IMR-90 (cell line): ENCODE results near the gene MRPL45. TPM values are rescaled to one million over a fixed set of nuclear protein-coding genes. Genes with fewer than 3 reads are reported as not detected.
"Not testable (repeated sequence)": the region's sequence is repeated elsewhere in the genome, so short reads cannot be mapped to it uniquely, and the experiment has no call there.

Experiments used
- ATAC-seq: fragments of 200-7000 bp; cut with Tn5 transposase; 2 replicates; pipeline ENCODE4 v1.9.1; 2020; ENCODE audit warnings: low read depth, mild to moderate bottlenecking, moderate library complexity
- BruUV-seq: library from RNA; stranded (reverse); fragments of 400-500 nt; replicated peaks from 2 replicates; lab custom pipeline; 2021; lab: Mats Ljungman, UMichigan
- CTCF ChIA-PET: fragments of 300-600 bp; formaldehyde crosslinking; extraction: SDS; loops from one replicate; lab custom pipeline; 2021; ENCODE audit warnings: antibody characterized with exemption; lab: Yijun Ruan, JAX
- POLR2A ChIA-PET: fragments of 300-600 bp; sonication (Branson Sonifier 250); formaldehyde crosslinking; loops from one replicate; lab custom pipeline; 2022; ENCODE audit warnings: antibody characterized with exemption; ENCODE audit not compliant: unreplicated experiment; lab: Charles Lee
- DNase-seq: peaks from one replicate; pipeline ENCODE4 v3.0.0; 2013
- H2AFZ ChIP-seq: replicated peaks from 2 replicates; pipeline ENCODE3; 2013; ENCODE audit warnings: low read length, mild to moderate bottlenecking; ENCODE audit not compliant: poor library complexity
- H2AK5ac ChIP-seq: 2 replicates; pipeline ENCODE4 v1.6.1; 2013; ENCODE audit warnings: low read depth, low read length, inconsistent platforms
- H2AK9ac ChIP-seq: replicated peaks from 2 replicates; pipeline ENCODE3; 2013; ENCODE audit warnings: mild to moderate bottlenecking, low read depth, low read length, moderate library complexity; ENCODE audit not compliant: poor library complexity
- H2BK120ac ChIP-seq: 2 replicates; pipeline ENCODE4 v1.6.1; 2013; ENCODE audit warnings: low read depth, low read length, inconsistent platforms
- H2BK15ac ChIP-seq: 3 replicates; pipeline ENCODE4 v1.6.1; 2013; ENCODE audit warnings: low read depth, low read length, inconsistent platforms
- H2BK20ac ChIP-seq: 2 replicates; pipeline ENCODE4 v1.6.1; 2013; ENCODE audit warnings: low read depth, mild to moderate bottlenecking, inconsistent platforms, low read length, moderate library complexity
- H2BK5ac ChIP-seq: 2 replicates; pipeline ENCODE4 v1.6.1; 2013; ENCODE audit warnings: mild to moderate bottlenecking, low read depth, low read length, inconsistent platforms; ENCODE audit not compliant: poor library complexity, severe bottlenecking
- H3K14ac ChIP-seq: replicated peaks from 2 replicates; pipeline ENCODE4 v1.6.1; 2013; ENCODE audit warnings: low read depth, low read length, inconsistent platforms
- H3K18ac ChIP-seq: 2 replicates; pipeline ENCODE4 v1.6.1; 2013; ENCODE audit warnings: low read depth, low read length, control low read depth
- H3K23ac ChIP-seq: 2 replicates; pipeline ENCODE4 v1.6.1; 2013; ENCODE audit warnings: low read depth, low read length, inconsistent platforms
- H3K27ac ChIP-seq: 2 replicates; pipeline ENCODE4 v1.5.1; 2013; ENCODE audit warnings: mild to moderate bottlenecking, control low read depth, low read length; ENCODE audit not compliant: insufficient read depth
- H3K27me3 ChIP-seq: 2 replicates; pipeline ENCODE4 v1.6.1; 2013; ENCODE audit warnings: low read length; ENCODE audit not compliant: control insufficient read depth, insufficient read depth
- H3K36me3 ChIP-seq: 2 replicates; pipeline ENCODE4 v1.6.1; 2013; ENCODE audit warnings: low read length, mixed read lengths; ENCODE audit not compliant: control insufficient read depth, insufficient read depth
- H3K4ac ChIP-seq: 2 replicates; pipeline ENCODE4 v1.6.1; 2013; ENCODE audit warnings: low read depth, low read length, inconsistent platforms
- H3K4me1 ChIP-seq: 2 replicates; pipeline ENCODE4 v1.6.1; 2013; ENCODE audit warnings: low read length, mixed read lengths; ENCODE audit not compliant: control insufficient read depth, insufficient read depth
- H3K4me2 ChIP-seq: 2 replicates; pipeline ENCODE4 v1.6.1; 2013; ENCODE audit warnings: low read depth, mild to moderate bottlenecking, control low read depth, low read length, moderate library complexity
- H3K4me3 ChIP-seq: 2 replicates; pipeline ENCODE4 v1.5.1; 2013; ENCODE audit warnings: low read depth, mild to moderate bottlenecking, control low read depth, low read length, moderate library complexity; ENCODE audit not compliant: insufficient read depth
- H3K56ac ChIP-seq: 2 replicates; pipeline ENCODE4 v1.6.1; 2013; ENCODE audit warnings: low read length, inconsistent platforms; ENCODE audit not compliant: insufficient read depth; ENCODE audit errors: extremely low read depth
- H3K79me1 ChIP-seq, 2 experiments: 2 replicates each; pipeline ENCODE4 v1.6.1; 2013; ENCODE audit warnings: low read length in 2 of 2, inconsistent platforms in 1 of 2, low read depth in 1 of 2
- H3K9ac ChIP-seq: 2 replicates; pipeline ENCODE4 v1.6.1; 2013; ENCODE audit warnings: low read depth, low read length, control low read depth
- H3K9me1 ChIP-seq: 2 replicates; pipeline ENCODE4 v1.6.1; 2013; ENCODE audit warnings: low read length, inconsistent platforms; ENCODE audit not compliant: insufficient read depth
- H3K9me3 ChIP-seq: 2 replicates; pipeline ENCODE4 v1.6.1; 2013; ENCODE audit warnings: low read length; ENCODE audit not compliant: control insufficient read depth, insufficient read depth
- H4K20me1 ChIP-seq: 2 replicates; pipeline ENCODE4 v1.6.1; 2013; ENCODE audit warnings: low read length, inconsistent platforms; ENCODE audit not compliant: insufficient read depth
- H4K5ac ChIP-seq: 2 replicates; pipeline ENCODE4 v1.6.1; 2013; ENCODE audit warnings: mild to moderate bottlenecking, low read depth, low read length, control low read depth
- H4K8ac ChIP-seq, 2 experiments: 2 replicates each; pipeline ENCODE4 v1.6.1; 2013; ENCODE audit warnings: low read depth in 2 of 2, low read length in 2 of 2, control low read depth in 1 of 2, inconsistent platforms in 1 of 2
- H4K91ac ChIP-seq: 2 replicates; pipeline ENCODE4 v1.6.1; 2013; ENCODE audit warnings: low read depth, low read length, inconsistent platforms; ENCODE audit not compliant: insufficient read depth
- WGBS, 2 experiments: methylation state at CpG; one replicate each; pipeline versions ENCODE4 v1.1.5 to v1.1.7; 2013; ENCODE audit warnings: missing lambda C conversion rate in 2 of 2; ENCODE audit not compliant: insufficient read length in 1 of 2; ENCODE audit errors: extremely low coverage in 2 of 2; 5-methylcytosine and 5-hydroxymethylcytosine counted together
- dilution Hi-C: fragments of 300-500 bp; cut with HindIII; formaldehyde crosslinking; loops from one replicate; pipeline ENCODE4 v1.14.3; 2018; ENCODE audit warnings: low sequenced_read_pairs; ENCODE audit not compliant: unreplicated experiment
- in situ Hi-C: fragments of 300-500 bp; cut with MboI; formaldehyde crosslinking; loops from 3 replicates; pipeline ENCODE4 v1.14.3; 2019; ENCODE audit warnings: low sequenced_read_pairs, inconsistent platforms, mixed read lengths
- intact Hi-C: fragments of 100-400 bp; cut with micrococcal nuclease; formaldehyde crosslinking; loops from 2 replicates; pipeline ENCODE4 v1.10.0; 2022
- polyA plus RNA-seq, 3 experiments: library from polyadenylated mRNA; depleted of rRNA; stranded (reverse); fragments of >200 nt; gene quantifications; 2 replicates each; pipeline ENCODE4 v1.2.3, GENCODE V29; 2012; ENCODE audit warnings: low replicate concordance in 1 of 3
- total RNA-seq: library from RNA; depleted of rRNA; stranded (reverse); fragments of >200 nt; gene quantifications from 2 replicates; pipeline ENCODE4 v1.2.3, GENCODE V29; 2012

Gene MRPL45
- total and polyA plus RNA-seq, 2 of the 4 experiments (the other 2 are of a cell fraction), result 39.6 to 46.8 TPM

DNA sequence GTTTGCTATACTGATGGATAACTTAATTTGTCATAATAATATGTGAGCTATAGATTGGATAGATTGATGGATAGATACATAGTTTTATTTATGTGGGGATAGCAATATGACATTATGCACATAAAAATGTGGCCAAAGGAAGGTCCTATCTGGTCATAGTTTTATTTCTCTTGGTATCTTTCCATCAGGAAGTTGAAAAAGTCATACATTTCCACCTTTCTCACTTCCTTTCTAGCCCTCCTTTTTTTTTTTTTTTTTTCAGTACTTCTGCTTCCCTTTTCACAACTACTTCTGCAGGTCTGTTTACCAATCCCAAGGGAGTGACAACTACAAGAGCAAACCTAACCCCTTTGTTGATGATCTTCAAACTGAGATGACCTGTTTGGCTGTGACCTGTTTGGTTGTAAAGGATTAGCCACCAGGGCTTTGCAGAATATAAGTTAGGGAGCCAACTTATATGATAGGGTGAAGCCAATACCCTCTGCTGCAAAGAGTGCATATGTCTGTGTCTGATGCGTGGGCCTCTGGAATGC is 30.9 kb upstream of the MRPL45 start:
- H3K4me1 ChIP-seq, H2BK120ac ChIP-seq, H3K36me3 ChIP-seq, H3K56ac ChIP-seq, intact Hi-C loops, DNase-seq, in situ Hi-C loops, dilution Hi-C loops, BruUV-seq, CTCF ChIA-PET, H3K27me3 ChIP-seq, H4K5ac ChIP-seq, H4K91ac ChIP-seq, H3K23ac ChIP-seq, H3K18ac ChIP-seq, H3K79me1 ChIP-seq, H2AK5ac ChIP-seq, H3K9me1 ChIP-seq, H2BK15ac ChIP-seq, H3K4ac ChIP-seq, H2AK9ac ChIP-seq, ATAC-seq, H3K4me3 ChIP-seq, H3K9me3 ChIP-seq, H3K27ac ChIP-seq, H3K9ac ChIP-seq, H4K20me1 ChIP-seq, H2BK5ac ChIP-seq, H3K4me2 ChIP-seq, H2BK20ac ChIP-seq, H4K8ac ChIP-seq, H3K14ac ChIP-seq, POLR2A ChIA-PET, H2AFZ ChIP-seq: not testable (repeated sequence)
- WGBS, 2 experiments, result no CpG with 5 or more reads among the region's 1 CpG

DNA sequence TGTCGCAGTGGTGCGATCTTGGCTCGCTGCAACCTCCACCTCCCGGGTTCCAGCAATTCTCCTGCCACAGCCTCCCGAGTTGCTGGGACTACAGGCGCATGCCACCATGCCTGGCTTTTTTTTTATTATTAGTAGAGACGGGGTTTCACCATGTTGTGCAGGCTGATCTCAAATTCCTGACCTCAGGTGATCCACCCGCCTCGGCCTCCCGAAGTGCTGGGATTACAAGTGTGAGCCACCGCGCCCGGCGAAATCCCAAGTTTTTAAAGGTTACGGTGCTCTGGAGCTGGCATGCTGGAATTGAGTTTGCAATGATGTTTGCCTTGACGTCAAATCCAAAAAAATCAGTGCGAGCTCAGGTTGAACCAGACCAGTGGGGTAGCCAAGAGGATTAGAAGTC is 30.4 kb upstream of the MRPL45 start:
- H3K18ac ChIP-seq, result not testable (repeated sequence)

More for the DNA sequence above, 30.4 kb upstream of the MRPL45 start:
- H3K9me3 ChIP-seq, H3K79me1 ChIP-seq, H4K8ac ChIP-seq, H2AK5ac ChIP-seq, POLR2A ChIA-PET, H4K91ac ChIP-seq, H2BK20ac ChIP-seq, H3K4me2 ChIP-seq, H3K56ac ChIP-seq, H3K4me1 ChIP-seq, H2BK15ac ChIP-seq, intact Hi-C loops, in situ Hi-C loops, DNase-seq, H3K9me1 ChIP-seq, H3K4me3 ChIP-seq, dilution Hi-C loops, H3K14ac ChIP-seq, H3K9ac ChIP-seq, BruUV-seq, H2BK5ac ChIP-seq, ATAC-seq, H3K4ac ChIP-seq, H3K27me3 ChIP-seq, H2AK9ac ChIP-seq, H3K27ac ChIP-seq, H4K5ac ChIP-seq, H2BK120ac ChIP-seq, H4K20me1 ChIP-seq, H3K36me3 ChIP-seq, H2AFZ ChIP-seq, CTCF ChIA-PET, H3K23ac ChIP-seq: not testable (repeated sequence)
- WGBS, 2 experiments, result 95% methylated on average over 5 of the region's 17 CpGs; no CpG with 5 or more reads in 1 of the 2 experiments
